Prostate gland (tissue), 2 donors: ENCODE data around the gene ALDH3B1.

Experiments used
- POLR2A ChIP-seq: fragments of 450-650 bp; IDR thresholded peaks from one replicate; pipeline ENCODE4 v1.6.1; 2016; ENCODE audit warnings: antibody characterized with exemption, mild to moderate bottlenecking
- POLR2AphosphoS5 ChIP-seq: sonication (generic); formaldehyde crosslinking; IDR thresholded peaks from one replicate; pipeline ENCODE4 v1.6.1; 2017; ENCODE audit warnings: antibody characterized with exemption
- TF ChIP-seq, protein P1 (sequence below), 4 experiments: fragments of 200-600 bp in 2 of 4; fragments of 450-650 bp in 2 of 4; sonication (generic) in 2 of 4; IDR thresholded peaks; 1 replicate in 3 of 4; 2 replicates in 1 of 4; pipeline ENCODE4 v1.5.1; 2016 to 2019; ENCODE audit warnings: antibody characterized with exemption in 4 of 4, mild to moderate bottlenecking in 2 of 4, moderate library complexity in 2 of 4

DNA sequence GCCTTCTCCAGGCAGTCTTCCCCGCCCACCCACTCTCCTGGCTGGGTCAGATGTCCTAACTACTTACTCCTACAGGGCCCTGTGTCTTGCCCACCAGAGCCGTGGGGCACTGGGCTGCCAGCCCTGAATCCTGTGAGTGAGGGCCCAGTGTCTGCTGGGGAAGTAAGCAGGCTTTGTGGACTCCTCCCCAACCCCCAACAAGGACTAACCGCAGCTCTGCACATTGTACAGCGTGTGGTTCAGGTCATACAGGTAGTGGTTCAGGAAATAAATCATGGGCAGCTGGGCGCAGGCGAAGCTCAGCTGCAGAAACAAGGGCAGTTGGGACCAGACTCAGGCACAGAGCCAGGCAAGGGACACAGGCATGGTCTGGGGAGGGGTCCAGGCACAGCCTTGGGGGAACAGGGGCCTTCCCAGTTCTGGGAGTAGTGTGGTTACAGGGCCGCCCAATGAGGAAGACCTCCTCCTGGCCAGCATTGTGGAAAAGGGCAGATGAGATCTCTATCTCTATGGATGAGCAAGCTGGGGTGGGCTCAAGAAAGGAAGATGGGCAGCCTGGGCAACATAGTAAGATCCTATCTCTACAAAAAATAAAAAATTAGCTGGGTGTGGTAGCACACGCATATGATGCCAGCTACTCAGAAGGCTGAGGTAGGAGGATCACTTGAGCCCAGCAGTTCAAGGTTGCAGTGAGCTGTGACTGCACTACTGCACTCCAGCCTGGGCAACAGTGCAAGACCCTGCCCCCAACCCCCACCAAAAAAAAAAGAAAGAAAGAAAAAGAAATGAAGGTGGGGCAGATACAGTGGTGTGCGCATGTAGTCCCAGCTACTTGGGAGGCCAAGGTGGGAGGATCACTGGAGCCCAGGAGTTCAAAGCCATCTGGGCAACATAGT, 11.7 kb upstream of the ALDH3B1 start:
- TF ChIP-seq POLR2AphosphoS5 (no peak), POLR2A (no peak)
- TF ChIP-seq, protein P1, sequence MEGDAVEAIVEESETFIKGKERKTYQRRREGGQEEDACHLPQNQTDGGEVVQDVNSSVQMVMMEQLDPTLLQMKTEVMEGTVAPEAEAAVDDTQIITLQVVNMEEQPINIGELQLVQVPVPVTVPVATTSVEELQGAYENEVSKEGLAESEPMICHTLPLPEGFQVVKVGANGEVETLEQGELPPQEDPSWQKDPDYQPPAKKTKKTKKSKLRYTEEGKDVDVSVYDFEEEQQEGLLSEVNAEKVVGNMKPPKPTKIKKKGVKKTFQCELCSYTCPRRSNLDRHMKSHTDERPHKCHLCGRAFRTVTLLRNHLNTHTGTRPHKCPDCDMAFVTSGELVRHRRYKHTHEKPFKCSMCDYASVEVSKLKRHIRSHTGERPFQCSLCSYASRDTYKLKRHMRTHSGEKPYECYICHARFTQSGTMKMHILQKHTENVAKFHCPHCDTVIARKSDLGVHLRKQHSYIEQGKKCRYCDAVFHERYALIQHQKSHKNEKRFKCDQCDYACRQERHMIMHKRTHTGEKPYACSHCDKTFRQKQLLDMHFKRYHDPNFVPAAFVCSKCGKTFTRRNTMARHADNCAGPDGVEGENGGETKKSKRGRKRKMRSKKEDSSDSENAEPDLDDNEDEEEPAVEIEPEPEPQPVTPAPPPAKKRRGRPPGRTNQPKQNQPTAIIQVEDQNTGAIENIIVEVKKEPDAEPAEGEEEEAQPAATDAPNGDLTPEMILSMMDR (IDR thresholded peaks at IDR 0.05), result no peak
